Activated naive CD8-positive, alpha-beta T cell (primary cell): ENCODE data around the gene RBMS1.
"Not testable (repeated sequence)": the region's sequence is repeated elsewhere in the genome, so short reads cannot be mapped to it uniquely, and the experiment has no call there.

ENCODE experiments used
- H3K27ac Mint-ChIP-seq: one replicate; pipeline ENCODE4 v1.8.0; 2021; ENCODE audit warnings: mixed read lengths
- H3K27me3 Mint-ChIP-seq: one replicate; pipeline ENCODE4 v1.8.0; 2021; ENCODE audit warnings: mixed read lengths
- H3K36me3 Mint-ChIP-seq: one replicate; pipeline ENCODE4 v1.8.0; 2021; ENCODE audit warnings: mixed read lengths
- H3K4me1 Mint-ChIP-seq: one replicate; pipeline ENCODE4 v1.8.0; 2021; ENCODE audit warnings: low read depth, mixed read lengths
- H3K4me3 Mint-ChIP-seq: one replicate; pipeline ENCODE4 v1.8.0; 2021; ENCODE audit warnings: mild to moderate bottlenecking, mixed read lengths
- H3K9me3 Mint-ChIP-seq: one replicate; pipeline ENCODE4 v1.8.0; 2021; ENCODE audit warnings: low read depth, mixed read lengths

RBMS1 gene

GRCh38 chr2:160488289-160488688 lies 5.3 kb downstream of the RBMS1 start:
- H3K4me3 Mint-ChIP-seq, H3K9me3 Mint-ChIP-seq, H3K36me3 Mint-ChIP-seq, H3K27me3 Mint-ChIP-seq: not testable (repeated sequence)
- H3K4me1 Mint-ChIP-seq = peaks cover 81% of the 10 kb centered on the region
- H3K27ac Mint-ChIP-seq = peak overlapping the region; percentile 85

- Mint-ChIP-seq H3K27ac (peak overlapping the region; percentile 54), H3K36me3 (no peaks in the 10 kb centered on the region), H3K27me3 (no peaks in the 10 kb centered on the region), H3K4me1 (peaks cover 84% of the 10 kb centered on the region), H3K4me3 (no peak overlapping the region), H3K9me3 (no peaks in the 10 kb centered on the region)
Measured at GRCh38 chr2:160486341-160486740, 7.3 kb downstream of the RBMS1 start.

DNA sequence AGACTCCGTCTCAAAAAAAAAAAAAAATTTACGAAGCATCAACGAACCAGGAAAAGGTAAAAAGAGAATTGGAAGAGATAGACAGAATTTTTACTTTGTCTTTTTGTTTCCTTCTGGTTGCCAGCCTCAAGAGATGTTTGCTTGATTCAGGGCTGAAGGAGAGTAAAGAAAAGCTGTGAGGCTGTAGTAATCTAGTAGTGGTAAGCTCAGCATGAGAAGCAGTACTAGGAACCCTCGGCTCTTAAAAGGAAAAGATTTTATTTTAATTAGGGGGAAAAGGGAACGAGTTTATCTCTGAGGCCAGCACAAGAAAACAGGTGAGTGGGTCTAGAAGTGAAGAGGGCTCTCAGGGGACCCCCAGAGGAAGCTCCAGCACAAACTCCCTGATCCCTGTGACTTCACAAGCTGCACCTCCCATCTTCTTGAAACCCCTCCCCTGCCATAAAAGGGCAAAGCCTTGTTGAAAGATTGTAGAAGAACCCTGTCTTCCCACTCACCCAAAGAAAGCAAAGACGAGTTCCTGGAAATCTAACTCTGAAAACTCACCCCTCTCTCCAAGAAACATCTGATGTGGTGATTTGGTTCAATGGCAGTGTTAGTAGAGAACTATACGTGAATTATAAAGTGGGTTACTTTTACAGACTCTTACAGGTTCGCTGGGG lies 8.6 kb downstream of the RBMS1 start:
- H3K4me3 Mint-ChIP-seq = peak overlapping the region; percentile 72
- H3K27me3 Mint-ChIP-seq = no peaks in the 10 kb centered on the region
- peak overlapping the region; percentile 89 for H3K27ac Mint-ChIP-seq
- no peaks in the 10 kb centered on the region for H3K9me3 Mint-ChIP-seq
- peaks cover 80% of the 10 kb centered on the region for H3K4me1 Mint-ChIP-seq
- no peaks in the 10 kb centered on the region for H3K36me3 Mint-ChIP-seq

GRCh38 chr2:160482673-160483072 lies 10.9 kb downstream of the RBMS1 start:
- Mint-ChIP-seq H3K27me3 (no peaks in the 10 kb centered on the region), H3K36me3 (peaks cover 6% of the 10 kb centered on the region), H3K4me3 (peak overlapping the region; percentile 65), H3K9me3 (no peaks in the 10 kb centered on the region), H3K27ac (peak overlapping the region; percentile 85), H3K4me1 (peaks cover 77% of the 10 kb centered on the region)

GRCh38 chr2:160479269-160479668 lies 14.3 kb downstream of the RBMS1 start:
- H3K4me1 Mint-ChIP-seq = peaks cover 63% of the 10 kb centered on the region
- no peaks in the 10 kb centered on the region for H3K27me3 Mint-ChIP-seq
- H3K9me3 Mint-ChIP-seq = no peaks in the 10 kb centered on the region
- H3K27ac Mint-ChIP-seq = peak overlapping the region; percentile 22
- no peak overlapping the region for H3K4me3 Mint-ChIP-seq
- H3K36me3 Mint-ChIP-seq = peaks cover 6% of the 10 kb centered on the region

DNA sequence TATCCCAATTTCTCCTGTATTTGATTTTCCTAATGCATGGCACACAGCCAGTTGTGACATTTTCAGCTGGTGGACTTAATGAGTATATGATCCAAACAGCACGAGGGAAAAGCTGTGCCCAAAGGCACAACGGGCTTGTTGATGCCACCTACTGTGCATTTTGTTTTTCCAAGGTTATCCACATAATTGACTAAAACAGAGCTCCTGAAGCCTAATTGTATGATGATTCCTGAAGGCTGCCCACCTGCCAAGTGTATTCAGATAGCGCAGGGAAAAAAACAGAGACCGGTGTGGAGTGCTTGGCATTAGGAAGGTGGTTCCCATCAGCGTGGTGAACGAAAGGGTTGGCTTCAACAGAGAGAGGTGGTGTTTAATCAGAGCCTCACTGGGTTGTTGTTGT lies 14.9 kb downstream of the RBMS1 start:
- H3K27ac Mint-ChIP-seq = peak overlapping the region; percentile 22
- peaks cover 65% of the 10 kb centered on the region for H3K4me1 Mint-ChIP-seq
- H3K27me3 Mint-ChIP-seq = no peaks in the 10 kb centered on the region
- H3K36me3 Mint-ChIP-seq = peaks cover 6% of the 10 kb centered on the region
- H3K4me3 Mint-ChIP-seq = no peak overlapping the region
- no peaks in the 10 kb centered on the region for H3K9me3 Mint-ChIP-seq

DNA sequence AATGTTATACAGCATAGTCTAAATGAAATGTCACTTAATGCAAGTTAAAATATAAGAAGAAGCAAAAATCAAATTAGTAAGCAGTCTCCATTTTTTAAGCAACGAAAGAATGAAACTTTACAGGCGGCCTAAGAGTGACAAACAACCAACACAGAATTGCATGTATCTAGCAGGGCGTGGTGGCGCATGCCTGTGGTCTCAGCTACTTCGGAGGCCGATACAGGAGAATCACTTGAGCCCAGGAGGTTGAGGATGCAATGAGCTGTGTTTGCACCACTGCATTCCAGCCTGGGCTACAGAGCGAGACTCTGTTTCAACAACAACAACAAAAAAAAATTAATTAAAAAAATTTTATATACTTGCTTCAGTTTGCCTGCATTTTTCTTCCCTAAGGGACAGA lies 16.6 kb downstream of the RBMS1 start:
- Mint-ChIP-seq H3K36me3 (peaks cover 6% of the 10 kb centered on the region), H3K27me3 (no peaks in the 10 kb centered on the region), H3K9me3 (no peaks in the 10 kb centered on the region), H3K4me3 (no peak overlapping the region), H3K4me1 (peaks cover 67% of the 10 kb centered on the region), H3K27ac (no peak overlapping the region)

- no peak overlapping the region for H3K4me3 Mint-ChIP-seq
- H3K27ac Mint-ChIP-seq = peak overlapping the region; percentile 41
- peaks cover 6% of the 10 kb centered on the region for H3K36me3 Mint-ChIP-seq
- H3K4me1 Mint-ChIP-seq = peaks cover 69% of the 10 kb centered on the region
- H3K27me3 Mint-ChIP-seq = no peaks in the 10 kb centered on the region
- no peaks in the 10 kb centered on the region for H3K9me3 Mint-ChIP-seq
Measured at GRCh38 chr2:160474891-160475787, 18.5 kb downstream of the RBMS1 start.

- Mint-ChIP-seq H3K27me3 (no peaks in the 10 kb centered on the region), H3K4me1 (peaks cover 69% of the 10 kb centered on the region), H3K9me3 (no peaks in the 10 kb centered on the region), H3K27ac (peak overlapping the region; percentile 41), H3K4me3 (peak overlapping the region; percentile 23), H3K36me3 (peaks cover 6% of the 10 kb centered on the region)
Measured at GRCh38 chr2:160474319-160474645, 19.3 kb downstream of the RBMS1 start.

- Mint-ChIP-seq H3K27ac (peak overlapping the region; percentile 41), H3K9me3 (no peaks in the 10 kb centered on the region), H3K36me3 (peaks cover 2% of the 10 kb centered on the region), H3K27me3 (no peaks in the 10 kb centered on the region), H3K4me1 (peaks cover 67% of the 10 kb centered on the region), H3K4me3 (peak overlapping the region; percentile 23)
Measured at GRCh38 chr2:160473468-160474318, 19.9 kb downstream of the RBMS1 start.

- no peak overlapping the region for H3K4me3 Mint-ChIP-seq
- H3K4me1 Mint-ChIP-seq = peaks cover 71% of the 10 kb centered on the region
Measured at GRCh38 chr2:160472839-160473251, 20.8 kb downstream of the RBMS1 start.

DNA sequence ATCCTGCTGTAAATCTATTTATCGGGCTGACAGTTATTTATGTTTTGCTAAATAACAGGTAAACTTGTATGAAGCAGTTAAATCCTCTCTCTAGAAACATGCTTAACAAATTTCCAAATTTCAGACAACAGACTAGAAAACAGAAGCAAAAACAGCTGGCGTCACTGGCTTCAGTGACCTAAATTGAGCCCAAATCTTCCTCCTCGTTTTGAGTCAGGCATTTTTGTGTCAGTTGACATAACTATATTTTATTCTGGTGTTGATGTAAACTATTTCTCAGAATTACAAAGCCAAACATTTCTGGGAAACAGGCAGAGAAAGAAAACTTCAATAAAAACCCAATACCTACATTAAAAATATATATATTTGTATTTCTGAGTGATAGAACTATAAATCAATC lies 21.7 kb downstream of the RBMS1 start:
- Mint-ChIP-seq H3K4me3 (no peak overlapping the region), H3K27ac (peak overlapping the region; percentile 18), H3K27me3 (no peaks in the 10 kb centered on the region), H3K4me1 (peaks cover 71% of the 10 kb centered on the region), H3K9me3 (no peaks in the 10 kb centered on the region), H3K36me3 (no peaks in the 10 kb centered on the region)

More at GRCh38 chr2:160472839-160473251, 20.8 kb downstream of the RBMS1 start:
- peak overlapping the region; percentile 28 for H3K27ac Mint-ChIP-seq
- no peaks in the 10 kb centered on the region for H3K36me3 Mint-ChIP-seq
- H3K27me3 Mint-ChIP-seq = no peaks in the 10 kb centered on the region
- no peaks in the 10 kb centered on the region for H3K9me3 Mint-ChIP-seq

GRCh38 chr2:160469621-160470204 lies 23.9 kb downstream of the RBMS1 start:
- no peaks in the 10 kb centered on the region for H3K27me3 Mint-ChIP-seq
- no peak overlapping the region for H3K4me3 Mint-ChIP-seq
- H3K27ac Mint-ChIP-seq = peak overlapping the region; percentile 19
- H3K9me3 Mint-ChIP-seq = no peaks in the 10 kb centered on the region
- peaks cover 82% of the 10 kb centered on the region for H3K4me1 Mint-ChIP-seq
- no peaks in the 10 kb centered on the region for H3K36me3 Mint-ChIP-seq

DNA sequence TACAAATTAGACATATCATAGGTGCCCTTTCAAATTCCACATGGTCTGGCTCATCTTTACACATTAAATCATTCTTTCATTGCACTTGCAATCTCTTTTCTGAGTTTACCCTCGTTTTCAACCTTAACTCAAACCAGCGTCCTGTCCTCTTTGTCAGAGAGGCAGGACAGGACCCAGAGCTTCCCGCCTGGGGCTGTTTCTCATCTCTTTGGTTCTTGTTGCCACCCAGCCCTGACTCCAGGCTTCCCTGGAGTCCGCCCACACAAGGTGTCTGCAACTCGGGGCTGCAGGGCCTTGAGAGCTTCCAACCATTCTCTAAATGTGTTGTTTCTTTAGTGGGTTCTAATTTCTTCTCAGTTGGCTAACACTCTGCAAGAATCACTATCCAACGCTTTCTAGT lies 24.4 kb downstream of the RBMS1 start:
- peaks cover 81% of the 10 kb centered on the region for H3K4me1 Mint-ChIP-seq

More for the DNA sequence above, 24.4 kb downstream of the RBMS1 start:
- H3K27me3 Mint-ChIP-seq = no peaks in the 10 kb centered on the region
- no peak overlapping the region for H3K27ac Mint-ChIP-seq
- H3K9me3 Mint-ChIP-seq = no peaks in the 10 kb centered on the region
- no peaks in the 10 kb centered on the region for H3K36me3 Mint-ChIP-seq
- no peak overlapping the region for H3K4me3 Mint-ChIP-seq
